ENCODE data around the gene NFKB1. TPM values are rescaled to one million over a fixed set of nuclear protein-coding genes. Genes with fewer than 3 reads are reported as not detected.

NFKB1 gene
- polyA plus RNA-seq, 1 donor from 2014 or later = 8.6 TPM

GRCh38 chr4:102606846-102607450 lies 105.8 kb downstream of the NFKB1 start:
- H2AFZ ChIP-seq (ENCODE audit: low read depth, low read length) = no peak overlapping the region

GRCh38 chr4:102608190-102608589 lies 107.0 kb downstream of the NFKB1 start:
- H3K9me3 ChIP-seq (ENCODE audit: low read length) = no peaks in the 10 kb centered on the region
- H2AFZ ChIP-seq (ENCODE audit: low read depth, low read length) = no peak overlapping the region
- no peaks in the 10 kb centered on the region for H4K20me1 ChIP-seq (ENCODE audit: insufficient read depth)
- no peak overlapping the region for H3K9ac ChIP-seq (ENCODE audit: low read length)
- no peak overlapping the region for H3K4me3 ChIP-seq (ENCODE audit: low read length)
- no peaks in the 10 kb centered on the region for H3K27me3 ChIP-seq (ENCODE audit: insufficient read depth, low read depth, low read length)
- H3K9me2 ChIP-seq (ENCODE audit: insufficient read depth, low read length) = no peaks in the 10 kb centered on the region
- no peak overlapping the region for H3K4me2 ChIP-seq (ENCODE audit: low read length)
- no peak overlapping the region for H3K27ac ChIP-seq (ENCODE audit: low read length)
- no peaks in the 10 kb centered on the region for H3K36me3 ChIP-seq (ENCODE audit: insufficient read depth, low read length)
- no peaks in the 10 kb centered on the region for H3K79me2 ChIP-seq (replicated peaks; ENCODE audit: insufficient read depth, low read length)
- H3F3A ChIP-seq (ENCODE audit: insufficient read depth, low read length, poor library complexity, severe bottlenecking) = no peaks in the 10 kb centered on the region
- TF ChIP-seq RAD21 (conservative IDR thresholded peaks at IDR 0.05) (no peak), EP300 (conservative IDR thresholded peaks at IDR 0.05; ENCODE audit: poor library complexity, severe bottlenecking) (no peak), SMC3 (conservative IDR thresholded peaks at IDR 0.05; ENCODE audit: poor library complexity) (no peak), EZH2 (IDR thresholded peaks at IDR 0.05; ENCODE audit: borderline replicate concordance, insufficient read depth, low read length, poor library complexity, severe bottlenecking) (no peak), TAF1 (IDR thresholded peaks at IDR 0.05; ENCODE audit: low read depth) (no peak), CTCF (IDR thresholded peaks at IDR 0.05; ENCODE audit: poor library complexity, severe bottlenecking) (no peak), POLR2AphosphoS5 (IDR thresholded peaks at IDR 0.05) (no peak), MXI1 (conservative IDR thresholded peaks at IDR 0.05; ENCODE audit: poor library complexity, severe bottlenecking) (no peak)

More at GRCh38 chr4:102606846-102607450, 105.8 kb downstream of the NFKB1 start:
- H3K27me3 ChIP-seq (ENCODE audit: insufficient read depth, low read depth, low read length) = no peaks in the 10 kb centered on the region
- no peak overlapping the region for H3K4me2 ChIP-seq (ENCODE audit: low read length)
- no peak overlapping the region for H3K9ac ChIP-seq (ENCODE audit: low read length)
- H3K4me3 ChIP-seq (ENCODE audit: low read length) = no peak overlapping the region
- no peak for TF ChIP-seq CTCF (IDR thresholded peaks at IDR 0.05; ENCODE audit: poor library complexity, severe bottlenecking)
- TF ChIP-seq RAD21 (conservative IDR thresholded peaks at IDR 0.05) = no peak
- no peak for TF ChIP-seq EP300 (conservative IDR thresholded peaks at IDR 0.05; ENCODE audit: poor library complexity, severe bottlenecking)
- TF ChIP-seq SMC3 (conservative IDR thresholded peaks at IDR 0.05; ENCODE audit: poor library complexity) = no peak
- TF ChIP-seq TAF1 (IDR thresholded peaks at IDR 0.05; ENCODE audit: low read depth) = no peak
- TF ChIP-seq REST (IDR thresholded peaks at IDR 0.05; ENCODE audit: borderline replicate concordance) = no peak
- no peak for TF ChIP-seq EZH2 (IDR thresholded peaks at IDR 0.05; ENCODE audit: borderline replicate concordance, insufficient read depth, low read length, poor library complexity, severe bottlenecking)
- no peak for TF ChIP-seq POLR2AphosphoS5 (IDR thresholded peaks at IDR 0.05)
- no peak for TF ChIP-seq MXI1 (conservative IDR thresholded peaks at IDR 0.05; ENCODE audit: poor library complexity, severe bottlenecking)
- H3F3A ChIP-seq (ENCODE audit: insufficient read depth, low read length, poor library complexity, severe bottlenecking) = no peaks in the 10 kb centered on the region
- no peaks in the 10 kb centered on the region for H3K79me2 ChIP-seq (replicated peaks; ENCODE audit: insufficient read depth, low read length)
- no peaks in the 10 kb centered on the region for H3K9me3 ChIP-seq (ENCODE audit: low read length)
- H4K20me1 ChIP-seq (ENCODE audit: insufficient read depth) = no peaks in the 10 kb centered on the region
- no peak overlapping the region for H3K27ac ChIP-seq (ENCODE audit: low read length)
- no peaks in the 10 kb centered on the region for H3K9me2 ChIP-seq (ENCODE audit: insufficient read depth, low read length)
- H3K36me3 ChIP-seq (ENCODE audit: insufficient read depth, low read length) = no peaks in the 10 kb centered on the region
